ENCODE measurements around the gene RGP1. TPM values are rescaled to one million over a fixed set of nuclear protein-coding genes. Genes with fewer than 3 reads are reported as not detected.

The RGP1 gene, protein sequence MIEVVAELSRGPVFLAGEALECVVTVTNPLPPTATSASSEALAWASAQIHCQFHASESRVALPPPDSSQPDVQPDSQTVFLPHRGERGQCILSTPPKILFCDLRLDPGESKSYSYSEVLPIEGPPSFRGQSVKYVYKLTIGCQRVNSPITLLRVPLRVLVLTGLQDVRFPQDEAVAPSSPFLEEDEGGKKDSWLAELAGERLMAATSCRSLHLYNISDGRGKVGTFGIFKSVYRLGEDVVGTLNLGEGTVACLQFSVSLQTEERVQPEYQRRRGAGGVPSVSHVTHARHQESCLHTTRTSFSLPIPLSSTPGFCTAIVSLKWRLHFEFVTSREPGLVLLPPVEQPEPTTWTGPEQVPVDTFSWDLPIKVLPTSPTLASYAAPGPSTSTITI
- total RNA-seq (2022; extraction: Qiagen RNA extraction) = 13.5 to 17.7 TPM (median 14.7 TPM) in 5 replicates

GRCh38 chr9:35748858-35749514, at the start of gene RGP1, which contains the start of gene GBA2:
RGP1 (plus strand) TSS chr9:35749287; CDS start chr9:35749756, 469 bp downstream.
GBA2 (minus strand) TSS chr9:35749228; CDS start chr9:35748704, 524 bp downstream.

DNA sequence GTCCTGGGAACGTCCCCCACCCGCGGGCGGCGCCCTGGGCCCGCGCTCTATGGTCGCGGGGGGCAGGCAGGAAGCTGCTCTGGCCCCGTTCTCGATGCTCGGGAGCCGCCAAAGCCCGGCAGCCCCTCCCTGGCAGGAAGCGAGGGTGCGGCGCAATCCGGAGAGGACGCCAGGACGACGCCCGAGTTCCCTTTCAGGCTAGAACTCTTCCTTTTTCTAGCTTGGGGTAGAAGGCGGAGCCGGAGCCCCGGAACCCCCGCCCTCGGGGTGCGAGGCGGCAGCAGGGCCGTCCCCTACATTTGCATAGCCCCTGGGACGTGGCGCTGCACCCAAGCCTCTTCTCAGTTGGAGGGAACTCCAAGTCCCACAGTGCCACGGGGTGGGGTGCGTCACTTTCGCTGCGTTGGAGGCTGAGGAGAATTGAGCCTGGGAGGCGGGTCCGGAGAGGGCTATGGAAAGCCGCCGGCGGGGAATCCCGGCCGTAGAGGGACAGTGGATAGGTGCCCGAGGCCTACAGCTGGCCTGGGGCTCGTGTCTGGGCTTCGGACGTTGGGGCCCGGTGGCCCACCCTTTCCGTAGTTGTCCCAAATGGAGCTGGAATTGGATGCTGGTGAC, 16.8 kb upstream of the RGP1 start, which contains the start of the genes CREB3 and TLN1:
Gene CREB3 (plus strand): TSS at position 482 of the 615 bp plus-strand sequence. CDS start 107 bp downstream, at position 589.
Gene TLN1 (minus strand): TSS at position 11 of the 615 bp plus-strand sequence. CDS start 6,501 bp downstream, outside the sequence.

GRCh38 chr9:35754264-35754663, 5.2 kb downstream of the RGP1 start, which contains the start of gene MSMP:
MSMP (minus strand) TSS chr9:35754276; CDS start chr9:35754129, 147 bp downstream.

DNA sequence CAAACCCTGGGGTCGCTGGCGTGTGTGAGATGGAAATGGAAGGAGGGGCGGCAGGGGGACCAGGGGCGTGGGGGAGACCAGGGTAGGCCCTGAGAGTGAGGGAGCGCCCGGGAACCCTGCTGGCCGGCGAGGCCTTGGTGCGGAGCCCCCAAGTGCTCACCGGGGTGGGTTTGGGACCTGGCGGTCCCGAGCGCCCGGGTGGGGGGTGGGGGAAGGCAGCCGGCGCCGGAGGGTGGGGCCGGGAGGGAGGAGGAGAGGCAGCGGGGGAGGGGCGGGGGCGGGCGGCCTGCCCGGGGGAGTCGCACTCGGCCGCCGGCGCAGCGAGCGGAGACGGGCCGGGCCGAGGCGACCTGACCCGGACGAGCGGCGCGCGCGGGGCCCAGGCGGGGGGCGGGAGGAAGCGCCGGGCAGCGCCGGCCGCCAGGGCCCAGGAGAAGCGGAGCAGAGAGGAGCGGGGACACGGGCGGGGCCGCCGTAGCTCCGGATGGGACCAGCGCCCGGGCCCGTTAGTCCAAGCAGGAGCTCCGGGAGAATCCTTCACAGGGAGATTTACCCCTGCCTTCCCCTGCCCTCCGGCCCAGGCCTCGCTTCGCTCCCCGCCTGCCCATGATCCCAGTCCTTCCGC, 42.3 kb downstream of the RGP1 start, which contains the start of gene NPR2:
Gene NPR2 (plus strand): TSS at position 295 of the 625 bp plus-strand sequence. CDS start 818 bp downstream, outside the sequence.

Other genes starting within 250 kb of the RGP1 start
- gene TESK1, start 144.0 kb upstream of the RGP1 start, total RNA-seq (2022; extraction: Qiagen RNA extraction) = 21.8 to 29.3 TPM (median 28.4 TPM) in 5 replicates
- 0.15 to 0.22 TPM (median 0.17 TPM) in 4 of 5 replicates, not detected in the other for gene CD72, start 130.9 kb upstream of the RGP1 start, total RNA-seq (2022; extraction: Qiagen RNA extraction)
- gene SIT1, start 98.4 kb upstream of the RGP1 start, total RNA-seq (2022; extraction: Qiagen RNA extraction) = 0.07 TPM in 1 of 5 replicates, not detected in the others
- gene RMRP, start 91.3 kb upstream of the RGP1 start, total RNA-seq (2022; extraction: Qiagen RNA extraction) = 5.1 to 14.3 TPM (median 9.2 TPM) in 4 of 5 replicates, not detected in the other
- gene CCDC107, start 91.0 kb upstream of the RGP1 start, total RNA-seq (2022; extraction: Qiagen RNA extraction) = 25.4 to 33.7 TPM (median 32.3 TPM) in 5 replicates
- 11.1 to 18.8 TPM (median 16.6 TPM) in 5 replicates for gene ARHGEF39, start 84.1 kb upstream of the RGP1 start, total RNA-seq (2022; extraction: Qiagen RNA extraction)
- gene CA9, start 75.4 kb upstream of the RGP1 start, total RNA-seq (2022; extraction: Qiagen RNA extraction) = 6.0 to 10.6 TPM (median 8.0 TPM) in 5 replicates
- 647 to 712 TPM (median 698 TPM) in 5 replicates for gene TPM2, start 59.4 kb upstream of the RGP1 start, total RNA-seq (2022; extraction: Qiagen RNA extraction)
- 118 to 145 TPM (median 125 TPM) in 5 replicates for gene TLN1, start 17.1 kb upstream of the RGP1 start, total RNA-seq (2022; extraction: Qiagen RNA extraction)
- 54.4 to 63.2 TPM (median 57.3 TPM) in 5 replicates for gene CREB3, start 16.6 kb upstream of the RGP1 start, total RNA-seq (2022; extraction: Qiagen RNA extraction)
- 28.4 to 39.2 TPM (median 31.7 TPM) in 5 replicates for gene GBA2, start 59 bp upstream of the RGP1 start, total RNA-seq (2022; extraction: Qiagen RNA extraction)
- 0.15 to 0.38 TPM (median 0.23 TPM) in 4 of 5 replicates, not detected in the other for gene MSMP, start 5.0 kb downstream of the RGP1 start, total RNA-seq (2022; extraction: Qiagen RNA extraction)
- gene NPR2, start 42.3 kb downstream of the RGP1 start, total RNA-seq (2022; extraction: Qiagen RNA extraction) = 4.2 to 6.3 TPM (median 4.6 TPM) in 5 replicates
- 0.34 to 0.52 TPM (median 0.35 TPM) in 5 replicates for gene SPAG8, start 63.0 kb downstream of the RGP1 start, total RNA-seq (2022; extraction: Qiagen RNA extraction)
- gene HINT2, start 65.8 kb downstream of the RGP1 start, total RNA-seq (2022; extraction: Qiagen RNA extraction) = 69.1 to 112 TPM (median 101 TPM) in 5 replicates
- gene FAM221B, start 79.4 kb downstream of the RGP1 start, total RNA-seq (2022; extraction: Qiagen RNA extraction) = not detected in 5 replicates
- gene TMEM8B, start 79.9 kb downstream of the RGP1 start, total RNA-seq (2022; extraction: Qiagen RNA extraction) = 2.4 to 3.5 TPM (median 3.4 TPM) in 5 replicates
- not detected in 5 replicates for gene OR13J1, start 121.1 kb downstream of the RGP1 start, total RNA-seq (2022; extraction: Qiagen RNA extraction)
- 0.22 to 0.51 TPM (median 0.34 TPM) in 5 replicates for gene HRCT1, start 156.9 kb downstream of the RGP1 start, total RNA-seq (2022; extraction: Qiagen RNA extraction)
- gene SPAAR, start 160.2 kb downstream of the RGP1 start, total RNA-seq (2022; extraction: Qiagen RNA extraction) = 0.05 to 0.09 TPM (median 0.06 TPM) in 4 of 5 replicates, not detected in the other
- gene OR2S2, start 208.9 kb downstream of the RGP1 start, total RNA-seq (2022; extraction: Qiagen RNA extraction) = not detected in 5 replicates

Measured in A549 treated with AZD2906 at 1 μM for 4 hours (cell line).